MM.1S (cell line): Measurements from ENCODE around the gene KRCC1.

Experiments
- EZH2 ChIP-seq: fragments of 300-600 bp; sonication (generic); optimal IDR thresholded peaks from 2 replicates; pipeline ENCODE3; 2017; ENCODE audit warnings: low read depth, mild to moderate bottlenecking, antibody characterized with exemption, low read length, mixed read lengths
- EZH2phosphoT487 ChIP-seq: fragments of 300-600 bp; sonication (generic); IDR thresholded peaks from 2 replicates; pipeline ENCODE4 v1.6.1; 2018; ENCODE audit warnings: antibody characterized with exemption, low read length
- TF ChIP-seq, protein P1 (sequence below): fragments of 300-600 bp; sonication (generic); IDR thresholded peaks from 2 replicates; pipeline ENCODE4 v1.5.1; 2016; ENCODE audit warnings: antibody characterized with exemption, low read length, mixed read lengths

DNA sequence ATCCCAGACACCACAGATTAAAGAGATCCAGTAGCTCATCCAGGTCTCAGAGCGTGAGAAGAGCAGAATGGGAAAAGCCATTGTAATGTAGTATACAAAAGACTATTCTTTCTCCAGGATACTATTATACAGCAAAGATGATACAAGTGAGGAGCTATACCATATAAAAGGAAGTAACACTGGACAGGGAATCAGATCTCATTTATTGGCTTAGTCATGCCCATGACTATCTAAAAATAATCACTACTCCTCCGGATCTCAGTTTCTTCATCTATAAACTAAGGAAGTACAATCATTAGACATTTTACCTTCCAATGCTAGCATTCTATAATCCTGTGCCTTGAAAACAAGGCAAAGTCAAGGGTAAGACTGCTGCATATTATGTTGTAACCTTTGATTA is 19.4 kb downstream of the KRCC1 start:
- TF ChIP-seq, protein P1, sequence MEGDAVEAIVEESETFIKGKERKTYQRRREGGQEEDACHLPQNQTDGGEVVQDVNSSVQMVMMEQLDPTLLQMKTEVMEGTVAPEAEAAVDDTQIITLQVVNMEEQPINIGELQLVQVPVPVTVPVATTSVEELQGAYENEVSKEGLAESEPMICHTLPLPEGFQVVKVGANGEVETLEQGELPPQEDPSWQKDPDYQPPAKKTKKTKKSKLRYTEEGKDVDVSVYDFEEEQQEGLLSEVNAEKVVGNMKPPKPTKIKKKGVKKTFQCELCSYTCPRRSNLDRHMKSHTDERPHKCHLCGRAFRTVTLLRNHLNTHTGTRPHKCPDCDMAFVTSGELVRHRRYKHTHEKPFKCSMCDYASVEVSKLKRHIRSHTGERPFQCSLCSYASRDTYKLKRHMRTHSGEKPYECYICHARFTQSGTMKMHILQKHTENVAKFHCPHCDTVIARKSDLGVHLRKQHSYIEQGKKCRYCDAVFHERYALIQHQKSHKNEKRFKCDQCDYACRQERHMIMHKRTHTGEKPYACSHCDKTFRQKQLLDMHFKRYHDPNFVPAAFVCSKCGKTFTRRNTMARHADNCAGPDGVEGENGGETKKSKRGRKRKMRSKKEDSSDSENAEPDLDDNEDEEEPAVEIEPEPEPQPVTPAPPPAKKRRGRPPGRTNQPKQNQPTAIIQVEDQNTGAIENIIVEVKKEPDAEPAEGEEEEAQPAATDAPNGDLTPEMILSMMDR, result no peak
- no peak for TF ChIP-seq EZH2phosphoT487
- no peak for TF ChIP-seq EZH2
